IMR-90 (cell line): Measurements from ENCODE around the gene EXOC1L. TPM values are rescaled to one million over a fixed set of nuclear protein-coding genes. Genes with fewer than 3 reads are reported as not detected.

Experiments
- ATAC-seq: fragments of 200-7000 bp; cut with Tn5 transposase; 2 replicates; pipeline ENCODE4 v1.9.1; 2020; ENCODE audit warnings: low read depth, mild to moderate bottlenecking, moderate library complexity
- BruUV-seq: library from RNA; stranded (reverse); fragments of 400-500 nt; replicated peaks from 2 replicates; lab custom pipeline; 2021; lab: Mats Ljungman, UMichigan
- CTCF ChIA-PET: fragments of 300-600 bp; formaldehyde crosslinking; extraction: SDS; loops from one replicate; lab custom pipeline; 2021; ENCODE audit warnings: antibody characterized with exemption; lab: Yijun Ruan, JAX
- POLR2A ChIA-PET: fragments of 300-600 bp; sonication (Branson Sonifier 250); formaldehyde crosslinking; loops from one replicate; lab custom pipeline; 2022; ENCODE audit warnings: antibody characterized with exemption; ENCODE audit not compliant: unreplicated experiment; lab: Charles Lee
- DNase-seq: peaks from one replicate; pipeline ENCODE4 v3.0.0; 2013
- H2AFZ ChIP-seq: replicated peaks from 2 replicates; pipeline ENCODE3; 2013; ENCODE audit warnings: low read length, mild to moderate bottlenecking; ENCODE audit not compliant: poor library complexity
- H2AK5ac ChIP-seq: 2 replicates; pipeline ENCODE4 v1.6.1; 2013; ENCODE audit warnings: low read depth, low read length, inconsistent platforms
- H2AK9ac ChIP-seq: replicated peaks from 2 replicates; pipeline ENCODE3; 2013; ENCODE audit warnings: mild to moderate bottlenecking, low read depth, low read length, moderate library complexity; ENCODE audit not compliant: poor library complexity
- H2BK120ac ChIP-seq: 2 replicates; pipeline ENCODE4 v1.6.1; 2013; ENCODE audit warnings: low read depth, low read length, inconsistent platforms
- H2BK15ac ChIP-seq: 3 replicates; pipeline ENCODE4 v1.6.1; 2013; ENCODE audit warnings: low read depth, low read length, inconsistent platforms
- H2BK20ac ChIP-seq: 2 replicates; pipeline ENCODE4 v1.6.1; 2013; ENCODE audit warnings: low read depth, mild to moderate bottlenecking, inconsistent platforms, low read length, moderate library complexity
- H2BK5ac ChIP-seq: 2 replicates; pipeline ENCODE4 v1.6.1; 2013; ENCODE audit warnings: mild to moderate bottlenecking, low read depth, low read length, inconsistent platforms; ENCODE audit not compliant: poor library complexity, severe bottlenecking
- H3K14ac ChIP-seq: replicated peaks from 2 replicates; pipeline ENCODE4 v1.6.1; 2013; ENCODE audit warnings: low read depth, low read length, inconsistent platforms
- H3K18ac ChIP-seq: 2 replicates; pipeline ENCODE4 v1.6.1; 2013; ENCODE audit warnings: low read depth, low read length, control low read depth
- H3K23ac ChIP-seq: 2 replicates; pipeline ENCODE4 v1.6.1; 2013; ENCODE audit warnings: low read depth, low read length, inconsistent platforms
- H3K27ac ChIP-seq: 2 replicates; pipeline ENCODE4 v1.5.1; 2013; ENCODE audit warnings: mild to moderate bottlenecking, control low read depth, low read length; ENCODE audit not compliant: insufficient read depth
- H3K27me3 ChIP-seq: 2 replicates; pipeline ENCODE4 v1.6.1; 2013; ENCODE audit warnings: low read length; ENCODE audit not compliant: control insufficient read depth, insufficient read depth
- H3K36me3 ChIP-seq: 2 replicates; pipeline ENCODE4 v1.6.1; 2013; ENCODE audit warnings: low read length, mixed read lengths; ENCODE audit not compliant: control insufficient read depth, insufficient read depth
- H3K4ac ChIP-seq: 2 replicates; pipeline ENCODE4 v1.6.1; 2013; ENCODE audit warnings: low read depth, low read length, inconsistent platforms
- H3K4me1 ChIP-seq: 2 replicates; pipeline ENCODE4 v1.6.1; 2013; ENCODE audit warnings: low read length, mixed read lengths; ENCODE audit not compliant: control insufficient read depth, insufficient read depth
- H3K4me2 ChIP-seq: 2 replicates; pipeline ENCODE4 v1.6.1; 2013; ENCODE audit warnings: low read depth, mild to moderate bottlenecking, control low read depth, low read length, moderate library complexity
- H3K4me3 ChIP-seq: 2 replicates; pipeline ENCODE4 v1.5.1; 2013; ENCODE audit warnings: low read depth, mild to moderate bottlenecking, control low read depth, low read length, moderate library complexity; ENCODE audit not compliant: insufficient read depth
- H3K56ac ChIP-seq: 2 replicates; pipeline ENCODE4 v1.6.1; 2013; ENCODE audit warnings: low read length, inconsistent platforms; ENCODE audit not compliant: insufficient read depth; ENCODE audit errors: extremely low read depth
- H3K79me1 ChIP-seq, 2 experiments: 2 replicates each; pipeline ENCODE4 v1.6.1; 2013; ENCODE audit warnings: low read length in 2 of 2, inconsistent platforms in 1 of 2, low read depth in 1 of 2
- H3K9ac ChIP-seq: 2 replicates; pipeline ENCODE4 v1.6.1; 2013; ENCODE audit warnings: low read depth, low read length, control low read depth
- H3K9me1 ChIP-seq: 2 replicates; pipeline ENCODE4 v1.6.1; 2013; ENCODE audit warnings: low read length, inconsistent platforms; ENCODE audit not compliant: insufficient read depth
- H3K9me3 ChIP-seq: 2 replicates; pipeline ENCODE4 v1.6.1; 2013; ENCODE audit warnings: low read length; ENCODE audit not compliant: control insufficient read depth, insufficient read depth
- H4K20me1 ChIP-seq: 2 replicates; pipeline ENCODE4 v1.6.1; 2013; ENCODE audit warnings: low read length, inconsistent platforms; ENCODE audit not compliant: insufficient read depth
- H4K5ac ChIP-seq: 2 replicates; pipeline ENCODE4 v1.6.1; 2013; ENCODE audit warnings: mild to moderate bottlenecking, low read depth, low read length, control low read depth
- H4K8ac ChIP-seq, 2 experiments: 2 replicates each; pipeline ENCODE4 v1.6.1; 2013; ENCODE audit warnings: low read depth in 2 of 2, low read length in 2 of 2, control low read depth in 1 of 2, inconsistent platforms in 1 of 2
- H4K91ac ChIP-seq: 2 replicates; pipeline ENCODE4 v1.6.1; 2013; ENCODE audit warnings: low read depth, low read length, inconsistent platforms; ENCODE audit not compliant: insufficient read depth
- CHD1 ChIP-seq: IDR thresholded peaks from 2 replicates; pipeline ENCODE4 v1.6.1; 2012; ENCODE audit warnings: low read depth, low read length, improper control_type of control experiment
- FOS ChIP-seq: fragments of 150-350 bp; IDR thresholded peaks from 2 replicates; pipeline ENCODE4 v1.6.1; 2016; ENCODE audit warnings: low read depth, low read length
- MAFK ChIP-seq: IDR thresholded peaks from 2 replicates; pipeline ENCODE4 v1.6.1; 2012; ENCODE audit warnings: low read depth, low read length, improper control_type of control experiment
- RCOR1 ChIP-seq: IDR thresholded peaks from 2 replicates; pipeline ENCODE4 v1.6.1; 2012; ENCODE audit warnings: mild to moderate bottlenecking, low read length, improper control_type of control experiment; ENCODE audit not compliant: insufficient replicate concordance
- RFX5 ChIP-seq: IDR thresholded peaks from 2 replicates; pipeline ENCODE4 v1.8.0; 2012; ENCODE audit warnings: low read depth, mild to moderate bottlenecking, low read length, moderate library complexity
- WGBS, 2 experiments: methylation state at CpG; one replicate each; pipeline versions ENCODE4 v1.1.5 to v1.1.7; 2013; ENCODE audit warnings: missing lambda C conversion rate in 2 of 2; ENCODE audit not compliant: insufficient read length in 1 of 2; ENCODE audit errors: extremely low coverage in 2 of 2; 5-methylcytosine and 5-hydroxymethylcytosine counted together
- dilution Hi-C: fragments of 300-500 bp; cut with HindIII; formaldehyde crosslinking; loops from one replicate; pipeline ENCODE4 v1.14.3; 2018; ENCODE audit warnings: low sequenced_read_pairs; ENCODE audit not compliant: unreplicated experiment
- in situ Hi-C: fragments of 300-500 bp; cut with MboI; formaldehyde crosslinking; loops from 3 replicates; pipeline ENCODE4 v1.14.3; 2019; ENCODE audit warnings: low sequenced_read_pairs, inconsistent platforms, mixed read lengths
- intact Hi-C: fragments of 100-400 bp; cut with micrococcal nuclease; formaldehyde crosslinking; loops from 2 replicates; pipeline ENCODE4 v1.10.0; 2022
- polyA plus RNA-seq, 3 experiments: library from polyadenylated mRNA; depleted of rRNA; stranded (reverse); fragments of >200 nt; gene quantifications; 2 replicates each; pipeline ENCODE4 v1.2.3, GENCODE V29; 2012; ENCODE audit warnings: low replicate concordance in 1 of 3
- total RNA-seq: library from RNA; depleted of rRNA; stranded (reverse); fragments of >200 nt; gene quantifications from 2 replicates; pipeline ENCODE4 v1.2.3, GENCODE V29; 2012

EXOC1L gene
- total and polyA plus RNA-seq, 2 of the 4 experiments (the other 2 are of a cell fraction) = not detected

- H2AK9ac ChIP-seq = no peak overlapping the region
- no peak overlapping the region for H3K4me3 ChIP-seq
- no peak overlapping the region for H3K4me2 ChIP-seq
- WGBS, 2 experiments = no CpG with 5 or more reads among the region's 1 CpG
- no peak overlapping the region for H3K18ac ChIP-seq
- H3K9ac ChIP-seq = no peak overlapping the region
- H2BK120ac ChIP-seq = no peak overlapping the region
- H3K9me1 ChIP-seq = no peaks in the 10 kb centered on the region
- H4K20me1 ChIP-seq = no peaks in the 10 kb centered on the region
- H4K91ac ChIP-seq = no peak overlapping the region
- H3K9me3 ChIP-seq = no peaks in the 10 kb centered on the region
- no peak overlapping the region for H3K27ac ChIP-seq
- H4K8ac ChIP-seq = no peak overlapping the region
- ATAC-seq (no peak), DNase-seq (peak; percentile 5)
- ChIA-PET CTCF (no interaction called here), POLR2A (no interaction called here)
- no peak overlapping the region for H2AFZ ChIP-seq
- dilution Hi-C loops = no loop called here
- H3K4me1 ChIP-seq = no peaks in the 10 kb centered on the region
- no peak overlapping the region for H2AK5ac ChIP-seq
- TF ChIP-seq MAFK = no peak
- TF ChIP-seq FOS = no peak
- TF ChIP-seq RCOR1 = no peak
- TF ChIP-seq RFX5 = no peak
- TF ChIP-seq CHD1 = no peak
- no peak overlapping the region for H2BK5ac ChIP-seq
- intact Hi-C loops = no loop called here
- no peaks in the 10 kb centered on the region for H3K27me3 ChIP-seq
- H3K4ac ChIP-seq = no peak overlapping the region
- no peak overlapping the region for H4K5ac ChIP-seq
- H3K14ac ChIP-seq = no peak overlapping the region
- H3K23ac ChIP-seq = no peak overlapping the region
- H2BK20ac ChIP-seq = no peak overlapping the region
- H3K79me1 ChIP-seq = no peaks in the 10 kb centered on the region
- no TSS peak for BruUV-seq
- no peak overlapping the region for H2BK15ac ChIP-seq
- H3K36me3 ChIP-seq = no peaks in the 10 kb centered on the region
- in situ Hi-C loops = no loop called here
- H3K56ac ChIP-seq = no peak overlapping the region
These were observed 18.8 kb downstream of the EXOC1L start for GRCh38 chr4:55838356-55838755.
